OCI-LY3 (cell line): ENCODE data around the gene LTA4H.
A peak's percentile ranks its signal among the peaks of the same experiment; 100 is the strongest.
"Not testable (repeated sequence)": the region's sequence is repeated elsewhere in the genome, so short reads cannot be mapped to it uniquely, and the experiment has no call there.

ENCODE experiments used
- H2AFZ ChIP-seq: fragments of 200-600, 300-600 bp; shearing (Covaris generic); 2 replicates; pipeline ENCODE4 v1.6.0; 2014; ENCODE audit warnings: antibody characterized with exemption, low read depth, low read length
- H3K27ac ChIP-seq: fragments of 200-600, 300-600 bp; sonication (generic); 2 replicates; pipeline ENCODE4 v1.5.1; 2014; ENCODE audit warnings: mild to moderate bottlenecking, low read length, moderate library complexity, mixed read lengths
- H3K27me3 ChIP-seq: fragments of 200-600, 300-600 bp; sonication (generic); 2 replicates; pipeline ENCODE4 v1.6.1; 2014; ENCODE audit warnings: low read depth, low read length, mixed read lengths
- H3K36me3 ChIP-seq: fragments of 200-600, 300-600 bp; sonication (generic); replicated peaks from 2 replicates; pipeline ENCODE3; 2014; ENCODE audit warnings: low read depth, low read length, mixed read lengths
- H3K4me1 ChIP-seq: fragments of 300-600, 200-600 bp; sonication (generic); 2 replicates; pipeline ENCODE4 v1.6.1; 2014; ENCODE audit warnings: low read length, mixed read lengths
- H3K4me2 ChIP-seq: fragments of 200-600, 300-600 bp; sonication (generic); 2 replicates; pipeline ENCODE4 v1.6.1; 2014; ENCODE audit warnings: low read length, mixed read lengths
- H3K4me3 ChIP-seq: fragments of 300-600, 200-600 bp; sonication (generic); 2 replicates; pipeline ENCODE4 v1.5.1; 2014; ENCODE audit warnings: antibody characterized with exemption, mild to moderate bottlenecking, low read length, moderate library complexity
- H3K79me2 ChIP-seq: fragments of 300-600, 200-600 bp; shearing (Covaris generic); 2 replicates; pipeline ENCODE4 v1.6.1; 2014; ENCODE audit warnings: mild to moderate bottlenecking, low read length, mixed read lengths
- H3K9ac ChIP-seq: fragments of 300-600, 200-600 bp; shearing (Covaris generic); 2 replicates; pipeline ENCODE4 v1.6.0; 2014; ENCODE audit warnings: mild to moderate bottlenecking, low read length, moderate library complexity
- H3K9me3 ChIP-seq: fragments of 200-600, 300-600 bp; shearing (Covaris generic); 2 replicates; pipeline ENCODE4 v1.6.1; 2014; ENCODE audit warnings: low read length, mixed read lengths; ENCODE audit not compliant: insufficient read depth
- H4K20me1 ChIP-seq: fragments of 200-600, 300-600 bp; sonication (generic); 2 replicates; pipeline ENCODE4 v1.6.1; 2016; ENCODE audit warnings: low read length, mixed read lengths; ENCODE audit not compliant: insufficient read depth
- EZH2phosphoT487 ChIP-seq: fragments of 200-600 bp; shearing (Covaris generic); IDR thresholded peaks from 2 replicates; pipeline ENCODE4 v1.6.1; 2018; ENCODE audit warnings: antibody characterized with exemption, mixed run types, low read depth
- TF ChIP-seq, protein P1 (sequence below): fragments of 200-600, 300-600 bp; sonication (generic); IDR thresholded peaks from 2 replicates; pipeline ENCODE4 v1.5.1; 2014; ENCODE audit warnings: antibody characterized with exemption, low read length, low read depth

The LTA4H gene

DNA sequence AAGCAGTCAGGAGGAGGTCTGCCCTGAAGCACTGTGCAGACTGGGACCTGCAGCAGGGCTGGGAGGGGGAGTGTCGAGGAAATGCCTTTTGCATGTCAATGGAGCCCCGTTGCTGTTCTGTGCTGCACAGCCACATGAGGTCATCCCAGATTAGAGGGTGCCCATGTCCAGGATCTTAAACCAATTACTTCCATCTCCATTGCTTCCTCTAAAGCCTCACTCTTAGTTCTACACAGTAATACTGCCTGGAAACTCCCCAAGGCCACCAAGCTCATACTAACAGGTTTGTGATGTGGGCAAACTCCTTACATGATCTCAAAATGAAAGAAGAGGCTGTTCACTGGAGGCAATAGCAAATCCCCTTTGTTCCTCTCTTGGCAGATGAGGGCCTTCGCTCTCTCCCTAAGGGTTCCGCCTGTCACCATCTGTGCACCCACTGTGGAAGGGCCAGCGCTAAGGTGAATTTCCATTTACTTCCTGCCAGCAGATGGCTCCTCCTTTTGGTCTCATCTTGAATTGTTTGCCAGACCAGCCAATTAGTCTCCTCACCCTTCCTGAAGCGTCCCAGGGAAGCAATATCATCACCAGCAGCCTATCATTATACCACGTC lies 35.4 kb upstream of the LTA4H start:
- H3K9me3 ChIP-seq: no peaks in the 10 kb centered on the region
- peak overlapping the region; percentile 51 for H3K4me2 ChIP-seq
- peaks cover 26% of the 10 kb centered on the region for H3K4me1 ChIP-seq
- H3K27me3 ChIP-seq: peaks cover 14% of the 10 kb centered on the region
- peak overlapping the region; percentile 45 for H3K4me3 ChIP-seq
- H3K27ac ChIP-seq: no peak overlapping the region
- TF ChIP-seq, protein P1, sequence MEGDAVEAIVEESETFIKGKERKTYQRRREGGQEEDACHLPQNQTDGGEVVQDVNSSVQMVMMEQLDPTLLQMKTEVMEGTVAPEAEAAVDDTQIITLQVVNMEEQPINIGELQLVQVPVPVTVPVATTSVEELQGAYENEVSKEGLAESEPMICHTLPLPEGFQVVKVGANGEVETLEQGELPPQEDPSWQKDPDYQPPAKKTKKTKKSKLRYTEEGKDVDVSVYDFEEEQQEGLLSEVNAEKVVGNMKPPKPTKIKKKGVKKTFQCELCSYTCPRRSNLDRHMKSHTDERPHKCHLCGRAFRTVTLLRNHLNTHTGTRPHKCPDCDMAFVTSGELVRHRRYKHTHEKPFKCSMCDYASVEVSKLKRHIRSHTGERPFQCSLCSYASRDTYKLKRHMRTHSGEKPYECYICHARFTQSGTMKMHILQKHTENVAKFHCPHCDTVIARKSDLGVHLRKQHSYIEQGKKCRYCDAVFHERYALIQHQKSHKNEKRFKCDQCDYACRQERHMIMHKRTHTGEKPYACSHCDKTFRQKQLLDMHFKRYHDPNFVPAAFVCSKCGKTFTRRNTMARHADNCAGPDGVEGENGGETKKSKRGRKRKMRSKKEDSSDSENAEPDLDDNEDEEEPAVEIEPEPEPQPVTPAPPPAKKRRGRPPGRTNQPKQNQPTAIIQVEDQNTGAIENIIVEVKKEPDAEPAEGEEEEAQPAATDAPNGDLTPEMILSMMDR: peak; percentile 55
- no peak for TF ChIP-seq EZH2phosphoT487
- no peaks in the 10 kb centered on the region for H4K20me1 ChIP-seq
- no peaks in the 10 kb centered on the region for H3K79me2 ChIP-seq
- peak overlapping the region; percentile 86 for H2AFZ ChIP-seq
- peak overlapping the region; percentile 3; the same call in 1 of the 2 replicates for H3K9ac ChIP-seq
- no peaks in the 10 kb centered on the region for H3K36me3 ChIP-seq

DNA sequence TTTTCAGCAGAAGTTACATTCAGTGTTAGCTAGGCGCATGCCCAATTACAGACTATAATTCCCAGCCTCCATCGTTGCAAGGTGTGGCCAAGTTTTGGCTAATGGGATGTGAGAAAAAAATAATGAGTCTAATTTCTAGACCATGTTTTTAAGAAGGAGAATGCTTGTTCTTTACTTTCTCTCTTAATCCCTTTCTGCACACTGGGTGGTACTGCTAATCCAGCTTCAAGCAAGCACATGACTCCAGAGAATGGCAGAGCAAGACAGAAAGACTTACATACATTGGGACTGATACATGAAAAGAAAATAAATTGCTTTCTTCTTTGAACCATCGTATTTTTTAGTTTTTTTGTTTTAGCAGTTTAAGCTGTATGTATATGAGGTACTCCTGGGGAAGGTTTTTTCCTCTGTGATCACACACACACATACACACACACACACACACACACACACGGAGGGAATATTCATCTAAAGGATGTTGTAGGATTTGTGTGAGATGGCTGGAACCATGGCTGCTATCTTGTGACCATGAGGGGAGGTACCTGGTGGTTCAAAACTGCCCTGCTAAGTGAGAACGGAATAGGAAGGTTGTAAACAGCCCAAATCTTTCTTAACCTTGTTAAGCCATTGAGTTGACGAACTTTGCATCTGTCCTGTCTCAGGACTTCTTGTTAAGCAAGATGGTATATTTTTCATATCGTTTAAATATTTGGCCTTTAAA lies 34.3 kb upstream of the LTA4H start:
- Histone ChIP-seq H3K27ac (no peak overlapping the region), H3K79me2 (no peaks in the 10 kb centered on the region), H2AFZ (no peak overlapping the region), H3K4me3 (no peak overlapping the region), H3K9me3 (no peaks in the 10 kb centered on the region), H3K36me3 (no peaks in the 10 kb centered on the region), H3K4me2 (no peak overlapping the region), H3K27me3 (peaks cover 19% of the 10 kb centered on the region), H3K9ac (no peak overlapping the region), H4K20me1 (no peaks in the 10 kb centered on the region), H3K4me1 (peaks cover 26% of the 10 kb centered on the region)
- TF ChIP-seq EZH2phosphoT487: no peak

DNA sequence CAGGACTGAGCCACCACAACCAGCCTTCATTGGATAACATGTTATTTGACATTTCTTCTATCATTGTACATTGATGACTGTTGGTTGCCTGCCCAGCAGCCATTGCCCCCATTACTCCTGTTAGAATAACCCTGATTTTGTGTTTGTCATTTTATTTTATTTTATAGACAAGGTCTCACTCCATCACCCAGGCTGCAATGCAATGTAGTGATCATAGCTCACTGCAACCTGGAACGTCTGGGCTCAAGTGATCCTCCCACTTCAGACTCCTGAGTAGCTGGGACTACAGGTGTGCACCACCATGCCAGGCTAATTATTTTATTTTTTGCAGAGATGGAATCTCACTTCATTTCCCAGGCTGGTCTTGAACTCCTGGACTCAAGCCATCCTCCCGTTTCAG lies 33.2 kb upstream of the LTA4H start:
- no peak overlapping the region for H3K9ac ChIP-seq
- H3K4me2 ChIP-seq: no peak overlapping the region
- no peak for TF ChIP-seq EZH2phosphoT487
- TF ChIP-seq, protein P1: no peak
- H3K79me2 ChIP-seq: no peaks in the 10 kb centered on the region
- no peaks in the 10 kb centered on the region for H4K20me1 ChIP-seq
- no peaks in the 10 kb centered on the region for H3K36me3 ChIP-seq
- peaks cover 17% of the 10 kb centered on the region for H3K27me3 ChIP-seq
- no peak overlapping the region for H3K27ac ChIP-seq
- peaks cover 22% of the 10 kb centered on the region for H3K4me1 ChIP-seq
- no peak overlapping the region for H3K4me3 ChIP-seq
- H2AFZ ChIP-seq: no peak overlapping the region
- no peaks in the 10 kb centered on the region for H3K9me3 ChIP-seq

DNA sequence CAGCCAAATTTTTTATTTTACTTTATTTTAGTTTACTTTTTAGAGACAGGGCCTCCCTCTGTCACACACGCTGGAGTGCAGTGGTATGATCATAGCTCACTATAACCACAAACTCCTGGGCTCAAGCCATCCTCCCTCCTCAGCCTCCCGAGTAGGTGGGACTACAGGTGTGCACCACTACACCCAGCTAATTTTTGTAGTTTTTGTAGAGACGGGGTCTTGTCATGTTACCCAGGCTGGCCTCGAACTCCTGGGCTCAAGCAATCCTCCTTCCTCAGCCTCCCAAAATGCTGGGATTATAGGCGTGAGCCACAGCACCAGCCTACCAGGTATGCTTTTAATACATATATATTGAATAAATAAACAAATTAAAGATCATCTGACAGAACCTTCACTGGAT lies 32.7 kb upstream of the LTA4H start:
- Histone ChIP-seq H3K9me3 (no peaks in the 10 kb centered on the region), H3K27ac (no peak overlapping the region), H3K4me2 (no peak overlapping the region), H3K9ac (no peak overlapping the region), H3K79me2 (no peaks in the 10 kb centered on the region), H3K4me3 (no peak overlapping the region), H4K20me1 (no peaks in the 10 kb centered on the region), H3K4me1 (peaks cover 17% of the 10 kb centered on the region), H3K27me3 (peaks cover 12% of the 10 kb centered on the region), H3K36me3 (no peaks in the 10 kb centered on the region), H2AFZ (no peak overlapping the region)
- TF ChIP-seq, protein P1: no peak
- TF ChIP-seq EZH2phosphoT487: no peak

DNA sequence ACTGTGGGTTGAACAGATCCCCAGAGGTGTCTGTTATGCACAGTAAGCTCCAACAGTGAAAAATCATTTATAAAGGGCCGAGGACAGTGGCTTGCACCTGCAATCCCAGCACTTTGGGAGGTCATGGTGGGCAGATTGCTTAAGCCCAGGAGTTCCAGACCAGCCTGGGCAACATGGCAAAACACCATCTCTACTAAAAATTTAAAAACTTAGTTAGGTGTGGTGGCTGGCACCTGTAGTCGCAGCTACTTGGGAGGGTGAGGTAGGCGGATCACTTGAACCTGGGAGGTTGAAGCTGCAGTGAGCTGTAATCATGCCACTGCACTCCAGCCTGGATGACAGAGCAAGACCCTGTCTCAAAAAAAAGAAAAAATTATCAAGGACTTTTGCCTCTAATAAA lies 30.4 kb upstream of the LTA4H start:
- H3K4me1 ChIP-seq: peaks cover 18% of the 10 kb centered on the region
- not testable (repeated sequence) for H2AFZ ChIP-seq, H3K27ac ChIP-seq, H3K27me3 ChIP-seq, H3K9ac ChIP-seq, H3K9me3 ChIP-seq, H3K79me2 ChIP-seq, H3K4me2 ChIP-seq, H3K4me3 ChIP-seq, H4K20me1 ChIP-seq, H3K36me3 ChIP-seq
